ENCODE results near the gene ADNP. TPM values are rescaled to one million over a fixed set of nuclear protein-coding genes. Genes with fewer than 3 reads are reported as not detected.

ADNP gene
- total and polyA plus RNA-seq, 2 of the 13 experiments (the other 11 are each of a cell fraction or from before 2014, with no cell fraction given) = 21.0 to 21.5 TPM

GRCh38 chr20:50855498-50856474, 75.5 kb downstream of the ADNP start (continued):
- TF ChIP-seq ZNF33B (CRISPR knock-in tag; IDR thresholded peaks at IDR 0.05) = 0 out of 2 replicates have a peak, but pooled peaks have one; percentile 70
- TF ChIP-seq ZNF350 (CRISPR knock-in tag; IDR thresholded peaks at IDR 0.05; ENCODE audit: borderline replicate concordance, low read depth) = peak; percentile 44; the same call in 1 of the 2 replicates
- 0 out of 2 replicates have a peak, but pooled peaks have one; percentile 35 for TF ChIP-seq BORCS8-MEF2B (CRISPR knock-in tag; IDR thresholded peaks at IDR 0.05)
- 0 out of 2 replicates have a peak, but pooled peaks have one; percentile 22 for TF ChIP-seq ZNF362 (CRISPR knock-in tag; IDR thresholded peaks at IDR 0.05; ENCODE audit: borderline replicate concordance)
- TF ChIP-seq E2F2 (CRISPR knock-in tag; IDR thresholded peaks at IDR 0.05; ENCODE audit: borderline replicate concordance) = peak; percentile 61; the same call in 1 of the 2 replicates
- TF ChIP-seq ZNF766 (CRISPR knock-in tag; IDR thresholded peaks at IDR 0.05; ENCODE audit: borderline replicate concordance) = peak; percentile 49; the same call in 1 of the 2 replicates
- peak; percentile 46 for TF ChIP-seq CTCF (CRISPR knock-in tag; IDR thresholded peaks at IDR 0.05)
- TF ChIP-seq GLMP (CRISPR knock-in tag; IDR thresholded peaks at IDR 0.05; ENCODE audit: borderline replicate concordance) = no peak
- TF ChIP-seq ZMAT3 (CRISPR knock-in tag; conservative IDR thresholded peaks at IDR 0.05) = no peak
- TF ChIP-seq GPN1 (CRISPR knock-in tag; IDR thresholded peaks at IDR 0.05; ENCODE audit: borderline replicate concordance) = no peak
- peak; percentile 26; the same call in 1 of the 2 replicates for TF ChIP-seq KDM6A (CRISPR knock-in tag; IDR thresholded peaks at IDR 0.05; ENCODE audit: low read depth)
- TF ChIP-seq ZSCAN9 (CRISPR knock-in tag; IDR thresholded peaks at IDR 0.05; ENCODE audit: borderline replicate concordance) = 0 out of 2 replicates have a peak, but pooled peaks have one; percentile 55
- no peak for TF ChIP-seq ZNF576 (CRISPR knock-in tag; IDR thresholded peaks at IDR 0.05)
- TF ChIP-seq UBTF (CRISPR knock-in tag; IDR thresholded peaks at IDR 0.05) = peak; percentile 48
- TF ChIP-seq SP2 (CRISPR knock-in tag; IDR thresholded peaks at IDR 0.05) = 0 out of 2 replicates have a peak, but pooled peaks have one; percentile 25
- TF ChIP-seq ZBTB26 (CRISPR knock-in tag; IDR thresholded peaks at IDR 0.05; ENCODE audit: borderline replicate concordance) = no peak; the same call in 1 of the 2 replicates
- TF ChIP-seq ERF (CRISPR knock-in tag; IDR thresholded peaks at IDR 0.05) = no peak

Measured in HepG2 (cell line).